Measurements from ENCODE around the gene RB1. TPM values are rescaled to one million over a fixed set of nuclear protein-coding genes. Genes with fewer than 3 reads are reported as not detected.
"Not testable (repeated sequence)": the region's sequence is repeated elsewhere in the genome, so short reads cannot be mapped to it uniquely, and the experiment has no call there.

RB1 gene
- total and polyA plus RNA-seq, 4 donors: 10.0 to 69.9 (median 26.1) TPM

DNA sequence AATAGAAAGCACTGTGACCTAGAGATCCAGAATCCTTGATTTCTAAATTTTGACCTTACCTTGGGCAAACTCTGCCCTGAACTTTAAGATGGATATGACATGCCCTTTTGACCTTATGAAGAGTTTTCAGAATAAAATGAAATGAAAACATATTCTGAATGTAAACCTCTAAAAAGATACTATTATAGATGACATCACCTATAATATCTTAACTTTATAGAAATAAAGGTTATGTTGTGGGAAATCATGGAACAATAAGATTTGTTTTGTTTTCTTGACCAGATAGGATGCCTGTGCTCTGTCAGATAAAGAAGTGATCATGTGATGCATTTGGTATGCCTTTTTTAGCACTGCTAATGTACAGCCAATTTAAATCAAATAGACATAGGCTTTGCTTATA, 122.5 kb downstream of the RB1 start:
- Histone ChIP-seq H3K27ac (ENCODE audit: low read depth in 1 of 2, low read length in 1 of 2) (no peak overlapping the region), H3K27me3 (ENCODE audit: control insufficient read depth in 3 of 3, insufficient read depth in 3 of 3, low read length in 2 of 3) (no peaks in the 10 kb centered on the region), H3K9me3 (ENCODE audit: control insufficient read depth in 4 of 4, insufficient read depth in 3 of 4, low read length in 3 of 4) (peaks cover 0 to 3% (median 0%) of the 10 kb centered on the region in 4 donors), H3K9ac (ENCODE audit: insufficient read depth in 1 of 2, low read length in 2 of 2) (no peak overlapping the region), H3K4me1 (ENCODE audit: control insufficient read depth in 5 of 5, insufficient read depth in 5 of 5, low read length in 5 of 5) (peaks cover 0 to 2% (median 0%) of the 10 kb centered on the region in 5 donors), H3K4me3 (no peak overlapping the region), H3K36me3 (ENCODE audit: control insufficient read depth in 4 of 4, insufficient read depth in 4 of 4, low read length in 4 of 4) (no peaks in the 10 kb centered on the region)
- TF ChIP-seq, protein P1, sequence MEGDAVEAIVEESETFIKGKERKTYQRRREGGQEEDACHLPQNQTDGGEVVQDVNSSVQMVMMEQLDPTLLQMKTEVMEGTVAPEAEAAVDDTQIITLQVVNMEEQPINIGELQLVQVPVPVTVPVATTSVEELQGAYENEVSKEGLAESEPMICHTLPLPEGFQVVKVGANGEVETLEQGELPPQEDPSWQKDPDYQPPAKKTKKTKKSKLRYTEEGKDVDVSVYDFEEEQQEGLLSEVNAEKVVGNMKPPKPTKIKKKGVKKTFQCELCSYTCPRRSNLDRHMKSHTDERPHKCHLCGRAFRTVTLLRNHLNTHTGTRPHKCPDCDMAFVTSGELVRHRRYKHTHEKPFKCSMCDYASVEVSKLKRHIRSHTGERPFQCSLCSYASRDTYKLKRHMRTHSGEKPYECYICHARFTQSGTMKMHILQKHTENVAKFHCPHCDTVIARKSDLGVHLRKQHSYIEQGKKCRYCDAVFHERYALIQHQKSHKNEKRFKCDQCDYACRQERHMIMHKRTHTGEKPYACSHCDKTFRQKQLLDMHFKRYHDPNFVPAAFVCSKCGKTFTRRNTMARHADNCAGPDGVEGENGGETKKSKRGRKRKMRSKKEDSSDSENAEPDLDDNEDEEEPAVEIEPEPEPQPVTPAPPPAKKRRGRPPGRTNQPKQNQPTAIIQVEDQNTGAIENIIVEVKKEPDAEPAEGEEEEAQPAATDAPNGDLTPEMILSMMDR (IDR thresholded peaks at IDR 0.05; ENCODE audit: control extremely low read depth, extremely low read depth): no peak
- DNase-seq: no peak
- ATAC-seq (ENCODE audit: insufficient read depth, low FRiP score): no peak

DNA sequence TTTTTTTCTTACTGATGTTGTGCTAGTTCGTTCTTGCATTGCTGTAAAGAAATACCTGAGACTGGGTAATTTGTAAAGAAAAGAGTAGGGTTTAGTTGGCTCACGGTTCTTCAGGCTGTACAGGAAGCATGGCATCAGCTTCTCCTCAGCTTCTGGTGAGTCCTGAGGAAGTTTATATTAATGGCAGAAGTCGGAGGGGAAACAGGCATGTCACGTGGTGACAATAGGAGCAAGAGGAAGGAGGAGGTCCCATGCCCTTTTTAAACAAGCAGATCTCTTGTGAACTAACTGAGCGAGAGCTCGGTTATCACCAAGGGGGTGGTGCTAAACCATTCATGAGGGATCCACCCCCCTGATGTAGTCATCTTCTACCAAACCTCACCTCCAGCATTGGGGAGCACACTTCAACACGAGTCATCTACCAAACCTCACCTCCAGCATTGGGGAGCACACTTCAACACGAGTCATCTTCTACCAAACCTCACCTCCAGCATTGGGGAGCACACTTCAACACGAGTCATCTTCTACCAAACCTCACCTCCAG, 123.3 kb downstream of the RB1 start:
- not testable (repeated sequence) for H3K36me3 ChIP-seq (ENCODE audit: control insufficient read depth in 4 of 4, insufficient read depth in 4 of 4, low read length in 4 of 4); H3K9me3 ChIP-seq (ENCODE audit: control insufficient read depth in 4 of 4, insufficient read depth in 3 of 4, low read length in 3 of 4); H3K27ac ChIP-seq (ENCODE audit: low read depth in 1 of 2, low read length in 1 of 2); H3K4me3 ChIP-seq; DNase-seq; H3K27me3 ChIP-seq (ENCODE audit: control insufficient read depth in 3 of 3, insufficient read depth in 3 of 3, low read length in 2 of 3); ATAC-seq (ENCODE audit: insufficient read depth, low FRiP score); H3K4me1 ChIP-seq (ENCODE audit: control insufficient read depth in 5 of 5, insufficient read depth in 5 of 5, low read length in 5 of 5); H3K9ac ChIP-seq (ENCODE audit: insufficient read depth in 1 of 2, low read length in 2 of 2)
- 64 to 73% methylated on average over 8 of the region's 9 CpGs for WGBS, 2 donors

DNA sequence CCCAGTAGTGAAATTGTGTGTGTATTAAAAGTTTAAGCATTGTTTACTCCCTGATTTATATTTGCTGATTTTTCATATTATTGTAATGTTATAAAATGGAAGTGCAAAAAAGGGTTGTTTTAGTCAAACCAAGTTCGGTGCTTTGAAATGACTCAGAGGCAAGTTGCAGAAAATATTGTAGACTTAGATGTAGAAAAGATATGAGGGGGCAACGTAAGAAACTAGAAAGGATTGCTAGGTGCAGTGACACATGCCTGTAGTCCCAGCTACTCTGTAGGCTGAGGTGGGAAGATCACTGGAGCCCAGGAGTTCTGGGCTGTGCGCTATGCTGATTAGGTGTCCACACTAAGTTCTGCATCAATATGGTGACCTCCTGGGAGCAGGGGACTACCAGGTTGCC, 125.5 kb downstream of the RB1 start:
- peaks cover 0 to 18% (median 9%) of the 10 kb centered on the region in 5 donors for H3K4me1 ChIP-seq (ENCODE audit: control insufficient read depth in 5 of 5, insufficient read depth in 5 of 5, low read length in 5 of 5)
- H3K36me3 ChIP-seq (ENCODE audit: control insufficient read depth in 4 of 4, insufficient read depth in 4 of 4, low read length in 4 of 4): no peaks in the 10 kb centered on the region
- H3K9ac ChIP-seq (ENCODE audit: insufficient read depth in 1 of 2, low read length in 2 of 2): no peak overlapping the region
- H3K27ac ChIP-seq (ENCODE audit: low read depth in 1 of 2, low read length in 1 of 2): no peak overlapping the region
- H3K27me3 ChIP-seq (ENCODE audit: control insufficient read depth in 3 of 3, insufficient read depth in 3 of 3, low read length in 2 of 3): no peaks in the 10 kb centered on the region
- no peak for DNase-seq
- no peak overlapping the region for H3K4me3 ChIP-seq
- no peak for ATAC-seq (ENCODE audit: insufficient read depth, low FRiP score)
- WGBS, 2 donors: 95 to 98% methylated on average over 3 of the region's 3 CpGs
- TF ChIP-seq, protein P1 (IDR thresholded peaks at IDR 0.05; ENCODE audit: control extremely low read depth, extremely low read depth): no peak
- no peaks in the 10 kb centered on the region for H3K9me3 ChIP-seq (ENCODE audit: control insufficient read depth in 4 of 4, insufficient read depth in 3 of 4, low read length in 3 of 4)

DNA sequence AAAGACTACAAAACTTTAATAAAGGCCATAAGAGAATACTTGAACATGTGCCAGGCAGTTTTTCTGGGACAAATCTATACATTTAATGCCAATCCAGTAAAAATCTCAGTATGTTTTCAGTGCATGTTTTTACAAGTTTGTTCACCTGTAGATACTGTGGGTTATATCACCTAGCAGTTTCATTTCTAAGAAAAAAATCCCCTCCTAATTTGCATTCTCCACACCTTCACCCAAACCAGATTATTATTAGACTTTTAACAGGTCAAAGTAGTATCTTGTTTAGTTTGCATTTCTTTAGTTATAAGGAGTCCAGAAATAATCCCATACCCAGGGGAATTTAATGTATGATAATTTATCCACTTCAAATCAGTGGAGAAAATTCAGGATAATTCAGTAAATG, 126.3 kb downstream of the RB1 start:
- H3K27me3 ChIP-seq (ENCODE audit: control insufficient read depth in 3 of 3, insufficient read depth in 3 of 3, low read length in 2 of 3): no peaks in the 10 kb centered on the region
- TF ChIP-seq, protein P1 (IDR thresholded peaks at IDR 0.05; ENCODE audit: control extremely low read depth, extremely low read depth): no peak
- H3K27ac ChIP-seq (ENCODE audit: low read depth in 1 of 2, low read length in 1 of 2): no peak overlapping the region
- peaks cover 0 to 18% (median 9%) of the 10 kb centered on the region in 5 donors for H3K4me1 ChIP-seq (ENCODE audit: control insufficient read depth in 5 of 5, insufficient read depth in 5 of 5, low read length in 5 of 5)
- DNase-seq: no peak
- ATAC-seq (ENCODE audit: insufficient read depth, low FRiP score): no peak
- no peaks in the 10 kb centered on the region for H3K9me3 ChIP-seq (ENCODE audit: control insufficient read depth in 4 of 4, insufficient read depth in 3 of 4, low read length in 3 of 4)
- H3K36me3 ChIP-seq (ENCODE audit: control insufficient read depth in 4 of 4, insufficient read depth in 4 of 4, low read length in 4 of 4): no peaks in the 10 kb centered on the region
- H3K4me3 ChIP-seq: no peak overlapping the region
- no peak overlapping the region for H3K9ac ChIP-seq (ENCODE audit: insufficient read depth in 1 of 2, low read length in 2 of 2)

Measured in lung (tissue), 12 donors.